Caco-2 (cell line): ENCODE results near the gene IL31. TPM values are rescaled to one million over a fixed set of nuclear protein-coding genes. Genes with fewer than 3 reads are reported as not detected.

ENCODE experiments used
- BruUV-seq: library from RNA; stranded (reverse); fragments of 400-500 nt; replicated peaks from 2 replicates; lab custom pipeline; 2021; lab: Mats Ljungman, UMichigan
- CTCF ChIA-PET: fragments of 300-600 bp; sonication (Branson Sonifier 250); formaldehyde crosslinking; loops from one replicate; lab custom pipeline; 2022; ENCODE audit warnings: antibody characterized with exemption; lab: Charles Lee
- POLR2A ChIA-PET: fragments of 300-600 bp; sonication (Branson Sonifier 250); formaldehyde crosslinking; loops from one replicate; lab custom pipeline; 2022; ENCODE audit warnings: antibody characterized with exemption; lab: Charles Lee
- DNase-seq, 2 experiments: peaks; one replicate each; pipeline versions ENCODE4 v3.0.0 to v3.0.0-alpha.2; 2020 to 2022
- H3K27me3 ChIP-seq: replicated peaks from 2 replicates; pipeline ENCODE4 v1.6.0; 2011; ENCODE audit warnings: low read length; ENCODE audit not compliant: control insufficient read depth, insufficient read depth
- H3K36me3 ChIP-seq: 2 replicates; pipeline ENCODE4 v1.5.1; 2011; ENCODE audit warnings: low read length; ENCODE audit not compliant: control insufficient read depth, insufficient read depth
- H3K4me1 ChIP-seq: fragments of 250-450 bp; sonication (Bioruptor Pico); 2 replicates; pipeline ENCODE4 v1.5.1; 2020; ENCODE audit warnings: mild to moderate bottlenecking
- H3K4me3 ChIP-seq: 2 replicates; pipeline ENCODE4 v1.5.1; 2011; ENCODE audit warnings: low read depth, mild to moderate bottlenecking, control low read depth, low read length
- H3K9me3 ChIP-seq: fragments of 250-450 bp; sonication (Bioruptor Pico); 2 replicates; pipeline ENCODE4 v1.5.1; 2020; ENCODE audit warnings: mild to moderate bottlenecking, moderate library complexity
- H3K27ac Mint-ChIP-seq: one replicate; pipeline ENCODE4 v1.8.0; 2022; ENCODE audit warnings: mixed read lengths; ENCODE audit not compliant: unreplicated experiment
- H3K27me3 Mint-ChIP-seq: one replicate; pipeline ENCODE4 v1.8.0; 2022; ENCODE audit warnings: mixed read lengths; ENCODE audit not compliant: insufficient read depth, unreplicated experiment
- H3K36me3 Mint-ChIP-seq: one replicate; pipeline ENCODE4 v1.8.0; 2022; ENCODE audit warnings: mild to moderate bottlenecking, mixed read lengths; ENCODE audit not compliant: insufficient read depth, unreplicated experiment
- H3K4me1 Mint-ChIP-seq: one replicate; pipeline ENCODE4 v1.8.0; 2022; ENCODE audit warnings: low read depth, mixed read lengths; ENCODE audit not compliant: unreplicated experiment
- H3K4me3 Mint-ChIP-seq: one replicate; pipeline ENCODE4 v1.8.0; 2022; ENCODE audit warnings: mild to moderate bottlenecking, moderate library complexity, mixed read lengths; ENCODE audit not compliant: unreplicated experiment
- H3K9me3 Mint-ChIP-seq: one replicate; pipeline ENCODE4 v1.8.0; 2022; ENCODE audit warnings: mixed read lengths; ENCODE audit not compliant: unreplicated experiment
- intact Hi-C: fragments of 100-400 bp; cut with micrococcal nuclease; formaldehyde crosslinking; loops from one replicate; pipeline ENCODE4 v1.10.0; 2022; ENCODE audit not compliant: unreplicated experiment
- total RNA-seq: library from RNA; stranded (reverse); gene quantifications from 2 replicates; pipeline ENCODE4 v1.2.3, GENCODE V29; 2022
- TF ChIP-seq, protein P1 (sequence below), 2 experiments: fragments of 200-600 bp in 1 of 2; IDR thresholded peaks; 1 replicate in 1 of 2; 2 replicates in 1 of 2; pipeline versions ENCODE4 v1.5.1 to v1.8.0; 2011 to 2022; ENCODE audit warnings: antibody characterized with exemption in 1 of 2, control low read depth in 1 of 2, inconsistent platforms in 1 of 2, low read depth in 1 of 2, low read length in 1 of 2, mild to moderate bottlenecking in 1 of 2, moderate library complexity in 1 of 2; ENCODE audit not compliant: insufficient read depth in 1 of 2, severe bottlenecking in 1 of 2, unreplicated experiment in 1 of 2

The IL31 gene
- total RNA-seq, 1 experiment from 2014 or later, result not detected

DNA sequence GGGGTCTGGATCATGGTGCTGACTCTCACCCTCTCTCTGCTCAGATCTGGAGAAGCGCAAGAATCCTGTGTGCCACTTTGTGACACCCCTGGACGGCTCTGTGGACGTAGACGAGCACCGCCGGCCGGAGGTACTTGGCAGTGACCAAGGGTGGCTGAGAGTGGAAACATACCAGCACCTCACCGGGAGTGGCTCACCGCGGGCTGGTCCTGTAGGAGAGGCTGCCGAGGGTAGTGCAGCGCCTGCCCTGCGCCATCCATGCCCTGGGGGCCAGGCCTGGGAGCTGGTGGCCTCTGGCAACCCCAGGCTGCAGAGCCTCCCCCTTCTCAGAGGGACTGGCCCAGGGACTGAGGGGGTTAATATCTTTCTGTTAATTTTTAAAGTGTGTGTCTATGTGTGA is 46.2 kb downstream of the IL31 start:
- intact Hi-C loops, result no loop called here
- BruUV-seq, result no TSS peak
- Histone ChIP-seq H3K4me1 (peaks cover 7% of the 10 kb centered on the region; the same call in 1 of the 2 replicates), H3K9me3 (no peaks in the 10 kb centered on the region), H3K4me3 (no peak overlapping the region), H3K36me3 (no peaks in the 10 kb centered on the region; the same call in 1 of the 2 replicates), H3K27me3 (no peaks in the 10 kb centered on the region)
- TF ChIP-seq, protein P1, sequence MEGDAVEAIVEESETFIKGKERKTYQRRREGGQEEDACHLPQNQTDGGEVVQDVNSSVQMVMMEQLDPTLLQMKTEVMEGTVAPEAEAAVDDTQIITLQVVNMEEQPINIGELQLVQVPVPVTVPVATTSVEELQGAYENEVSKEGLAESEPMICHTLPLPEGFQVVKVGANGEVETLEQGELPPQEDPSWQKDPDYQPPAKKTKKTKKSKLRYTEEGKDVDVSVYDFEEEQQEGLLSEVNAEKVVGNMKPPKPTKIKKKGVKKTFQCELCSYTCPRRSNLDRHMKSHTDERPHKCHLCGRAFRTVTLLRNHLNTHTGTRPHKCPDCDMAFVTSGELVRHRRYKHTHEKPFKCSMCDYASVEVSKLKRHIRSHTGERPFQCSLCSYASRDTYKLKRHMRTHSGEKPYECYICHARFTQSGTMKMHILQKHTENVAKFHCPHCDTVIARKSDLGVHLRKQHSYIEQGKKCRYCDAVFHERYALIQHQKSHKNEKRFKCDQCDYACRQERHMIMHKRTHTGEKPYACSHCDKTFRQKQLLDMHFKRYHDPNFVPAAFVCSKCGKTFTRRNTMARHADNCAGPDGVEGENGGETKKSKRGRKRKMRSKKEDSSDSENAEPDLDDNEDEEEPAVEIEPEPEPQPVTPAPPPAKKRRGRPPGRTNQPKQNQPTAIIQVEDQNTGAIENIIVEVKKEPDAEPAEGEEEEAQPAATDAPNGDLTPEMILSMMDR (IDR thresholded peaks at IDR 0.05; ENCODE audit: insufficient read depth in 1 of 2, low read depth in 1 of 2, low read length in 1 of 2, severe bottlenecking in 1 of 2, unreplicated experiment in 1 of 2), result no peak
- ChIA-PET POLR2A (no interaction called here), CTCF (no interaction called here)
- Mint-ChIP-seq H3K9me3 (no peaks in the 10 kb centered on the region), H3K27me3 (no peaks in the 10 kb centered on the region), H3K4me3 (no peak overlapping the region), H3K36me3 (peaks cover 14% of the 10 kb centered on the region), H3K4me1 (no peaks in the 10 kb centered on the region), H3K27ac (no peak overlapping the region)
- no peak for DNase-seq

- Histone ChIP-seq H3K27me3 (no peaks in the 10 kb centered on the region), H3K9me3 (no peaks in the 10 kb centered on the region), H3K4me3 (no peak overlapping the region), H3K4me1 (peaks cover 7% of the 10 kb centered on the region; the same call in 1 of the 2 replicates), H3K36me3 (no peaks in the 10 kb centered on the region; the same call in 1 of the 2 replicates)
- intact Hi-C loops, result no loop called here
- ChIA-PET CTCF (no interaction called here), POLR2A (no interaction called here)
- Mint-ChIP-seq H3K27me3 (no peaks in the 10 kb centered on the region), H3K36me3 (peaks cover 13% of the 10 kb centered on the region), H3K4me3 (no peak overlapping the region), H3K9me3 (no peaks in the 10 kb centered on the region), H3K4me1 (no peaks in the 10 kb centered on the region), H3K27ac (no peak overlapping the region)
- no TSS peak for BruUV-seq
- TF ChIP-seq, protein P1 (IDR thresholded peaks at IDR 0.05; ENCODE audit: insufficient read depth in 1 of 2, low read depth in 1 of 2, low read length in 1 of 2, severe bottlenecking in 1 of 2, unreplicated experiment in 1 of 2), result no peak
- DNase-seq, result no peak
Observed at GRCh38 chr12:122126713-122127597, 47.1 kb downstream of the IL31 start.

GRCh38 chr12:122126342-122126635 is 47.7 kb downstream of the IL31 start:
- no peaks in the 10 kb centered on the region; the same call in 1 of the 2 replicates for H3K36me3 ChIP-seq
- CTCF ChIA-PET, result no interaction called here
- intact Hi-C loops, result no loop called here
- no peaks in the 10 kb centered on the region for H3K9me3 ChIP-seq
- POLR2A ChIA-PET, result no interaction called here
- TF ChIP-seq, protein P1 (IDR thresholded peaks at IDR 0.05; ENCODE audit: insufficient read depth in 1 of 2, low read depth in 1 of 2, low read length in 1 of 2, severe bottlenecking in 1 of 2, unreplicated experiment in 1 of 2), result no peak
- Mint-ChIP-seq H3K9me3 (no peaks in the 10 kb centered on the region), H3K27ac (no peak overlapping the region), H3K36me3 (peaks cover 17% of the 10 kb centered on the region), H3K27me3 (no peaks in the 10 kb centered on the region), H3K4me1 (no peaks in the 10 kb centered on the region), H3K4me3 (no peak overlapping the region)
- no peak for DNase-seq
- no TSS peak for BruUV-seq
- H3K27me3 ChIP-seq, result no peaks in the 10 kb centered on the region
- H3K4me3 ChIP-seq, result no peak overlapping the region
- peaks cover 7% of the 10 kb centered on the region; the same call in 1 of the 2 replicates for H3K4me1 ChIP-seq
